GM12878 (cell line): ENCODE measurements around the gene ERICH4. TPM values are rescaled to one million over a fixed set of nuclear protein-coding genes. Genes with fewer than 3 reads are reported as not detected.

ENCODE experiments used
- ATAC-seq: fragments of 200-7000 bp; cut with Tn5 transposase; 3 replicates; pipeline ENCODE4 v1.9.1; 2020; ENCODE audit warnings: mild to moderate bottlenecking, moderate library complexity
- BruUV-seq: library from RNA; stranded (reverse); fragments of 400-500 nt; replicated peaks from 2 replicates; lab custom pipeline; 2021; lab: Mats Ljungman, UMichigan
- CTCF ChIA-PET: fragments of 300-600 bp; sonication (Branson Sonifier 250); formaldehyde crosslinking; extraction: SDS; loops from one replicate; lab custom pipeline; 2021; ENCODE audit warnings: inconsistent platforms; lab: Yijun Ruan, JAX
- POLR2A ChIA-PET: fragments of 350-600 bp; formaldehyde crosslinking; extraction: SDS; loops from one replicate; lab custom pipeline; 2021; ENCODE audit warnings: inconsistent platforms; lab: Charles Lee
- RAD21 ChIA-PET: fragments of 300-600 bp; sonication (Branson Sonifier 250); formaldehyde crosslinking; loops from one replicate; lab custom pipeline; 2023; ENCODE audit warnings: antibody characterized with exemption; ENCODE audit not compliant: unreplicated experiment; lab: Charles Lee
- SMC1A ChIA-PET: fragments of 300-600 bp; sonication (Branson Sonifier 250); formaldehyde crosslinking; loops from one replicate; lab custom pipeline; 2023; ENCODE audit not compliant: unreplicated experiment, uncharacterized antibody; lab: Charles Lee
- DNase-seq: peaks from one replicate; pipeline ENCODE4 v3.0.0-alpha.2; 2011; ENCODE audit warnings: low read depth, low spot score
- FAIRE-seq: peaks from 3 replicates; lab custom pipeline; 2011; peaks lifted over from hg19 to GRCh38; lab: Jason Lieb, UNC
- H2AFZ ChIP-seq: 2 replicates; pipeline ENCODE4 v1.6.0; 2011; ENCODE audit warnings: low read depth, low read length, control low read depth; ENCODE audit not compliant: control insufficient read depth
- H3K27ac ChIP-seq: 2 replicates; pipeline ENCODE4 v1.5.1; 2011; ENCODE audit warnings: control low read depth; ENCODE audit not compliant: control insufficient read depth, insufficient read depth
- H3K27me3 ChIP-seq, 2 experiments: replicated peaks in 1 of 2; 2 replicates each; pipeline versions ENCODE4 v1.6.0 to v1.6.1; 2011; ENCODE audit warnings: low read length in 1 of 2; ENCODE audit not compliant: control insufficient read depth in 2 of 2, insufficient read depth in 2 of 2
- H3K36me3 ChIP-seq, 2 experiments: 2 replicates each; pipeline ENCODE4 v1.5.1; 2011; ENCODE audit warnings: low read length in 1 of 2; ENCODE audit not compliant: control insufficient read depth in 2 of 2, insufficient read depth in 2 of 2
- H3K4me1 ChIP-seq: 2 replicates; pipeline ENCODE4 v1.6.1; 2011; ENCODE audit warnings: mild to moderate bottlenecking, low read length, moderate library complexity, mixed read lengths; ENCODE audit not compliant: control insufficient read depth, insufficient read depth
- H3K4me2 ChIP-seq: 2 replicates; pipeline ENCODE4 v1.6.0; 2011; ENCODE audit warnings: control low read depth; ENCODE audit not compliant: control insufficient read depth, insufficient read depth
- H3K4me3 ChIP-seq: fragments of 200-600 bp; sonication (generic); 2 replicates; pipeline ENCODE4 v1.5.1; 2016
- H3K79me2 ChIP-seq: 2 replicates; pipeline ENCODE4 v1.6.0; 2011; ENCODE audit warnings: low read length; ENCODE audit not compliant: control insufficient read depth, insufficient read depth
- H3K9ac ChIP-seq: 2 replicates; pipeline ENCODE4 v1.8.0; 2011; ENCODE audit warnings: low read length, control low read depth, mixed read lengths; ENCODE audit not compliant: control insufficient read depth, insufficient read depth
- H3K9me3 ChIP-seq: replicated peaks from 3 replicates; pipeline ENCODE4 v1.5.1; 2011; ENCODE audit warnings: mild to moderate bottlenecking, low read length; ENCODE audit not compliant: control insufficient read depth, insufficient read depth
- H4K20me1 ChIP-seq: 2 replicates; pipeline ENCODE4 v1.6.0; 2011; ENCODE audit not compliant: control insufficient read depth, insufficient read depth
- BHLHE40 ChIP-seq, 2 experiments: fragments of 450-650 bp in 1 of 2; IDR thresholded peaks; 2 replicates each; pipeline ENCODE4 v1.6.1; 2011 to 2017; ENCODE audit warnings: low read depth in 2 of 2, borderline replicate concordance in 1 of 2, improper control_type of control experiment in 1 of 2, low read length in 1 of 2, mild to moderate bottlenecking in 1 of 2
- FOXK2 ChIP-seq: fragments of 450-650 bp; IDR thresholded peaks from 2 replicates; pipeline ENCODE4 v1.6.1; 2017; ENCODE audit warnings: mild to moderate bottlenecking, moderate library complexity
- GATAD2B ChIP-seq: fragments of 450-650 bp; conservative IDR thresholded peaks from 2 replicates; pipeline ENCODE4 v1.6.1; 2017; ENCODE audit warnings: low read depth, mild to moderate bottlenecking, moderate library complexity
- LARP7 ChIP-seq: fragments of 450-650 bp; IDR thresholded peaks from 2 replicates; pipeline ENCODE4 v1.6.1; 2017; ENCODE audit warnings: mild to moderate bottlenecking
- MTA2 ChIP-seq: fragments of 450-650 bp; IDR thresholded peaks from 2 replicates; pipeline ENCODE4 v1.6.1; 2016; ENCODE audit warnings: low read depth, mild to moderate bottlenecking, moderate library complexity
- NR2C1 ChIP-seq: fragments of 450-650 bp; IDR thresholded peaks from 2 replicates; pipeline ENCODE4 v1.6.1; 2017; ENCODE audit warnings: antibody characterized with exemption, mild to moderate bottlenecking, moderate library complexity
- NRF1 ChIP-seq: conservative IDR thresholded peaks from 2 replicates; pipeline ENCODE4 v1.6.1; 2011; ENCODE audit warnings: mild to moderate bottlenecking, low read depth, low read length, improper control_type of control experiment
- RAD51 ChIP-seq: fragments of 450-650 bp; IDR thresholded peaks from 2 replicates; pipeline ENCODE4 v1.6.1; 2016; ENCODE audit warnings: moderate library complexity, mild to moderate bottlenecking, inconsistent platforms
- RBBP5 ChIP-seq: fragments of 200-600 bp; sonication (generic); conservative IDR thresholded peaks from 2 replicates; pipeline ENCODE4 v1.6.1; 2016
- YY1 ChIP-seq: IDR thresholded peaks from 2 replicates; pipeline ENCODE4 v1.6.1; 2011; ENCODE audit warnings: low read depth, mild to moderate bottlenecking, low read length
- ZNF24 ChIP-seq: fragments of 450-650 bp; IDR thresholded peaks from 2 replicates; pipeline ENCODE4 v1.6.1; 2017; ENCODE audit warnings: antibody characterized with exemption, mild to moderate bottlenecking
- WGBS: methylation state at CpG from one replicate; pipeline ENCODE4 v1.1.6; 2016; ENCODE audit warnings: low lambda C conversion rate; ENCODE audit not compliant: insufficient replicate concordance, insufficient coverage; ENCODE audit errors: missing lambda C conversion rate; 5-methylcytosine and 5-hydroxymethylcytosine counted together
- in situ Hi-C: fragments of 300-500 bp; cut with MboI; formaldehyde crosslinking; loops from 9 replicates; pipeline ENCODE4 v1.14.3; 2018; ENCODE audit warnings: mixed read lengths
- intact Hi-C: fragments of 100-400 bp; cut with micrococcal nuclease; formaldehyde crosslinking; loops from one replicate; pipeline ENCODE4 v1.14.2; 2022; ENCODE audit not compliant: unreplicated experiment
- polyA plus RNA-seq, 11 experiments: library from polyadenylated mRNA; depleted of rRNA in 4 of 11; unstranded in 6 of 11; stranded (reverse) in 5 of 11; fragments of >200 nt; fragmentation: Nextera tagmentation in 4 of 11; fragmentation: Illumina TruSeq in 1 of 11; extraction: Ambion mirVana in 4 of 11; extraction: Trizol in 1 of 11; gene quantifications; 1 replicate in 1 of 11; 2 replicates in 10 of 11; pipeline versions ENCODE4 v1.2.1 to v1.2.3, GENCODE V29; 2011 to 2016; ENCODE audit warnings: inconsistent platforms in 2 of 11, missing spikeins in 2 of 11, low read depth in 1 of 11
- total RNA-seq, 4 experiments: library from RNA; depleted of rRNA in 3 of 4; stranded (reverse); fragments of >200 nt in 3 of 4; fragmentation: Illumina TruSeq in 1 of 4; extraction: Trizol in 1 of 4; gene quantifications; 2 replicates each; pipeline versions ENCODE4 v1.2.1 to v1.2.3, GENCODE V29; 2013 to 2021
- TF ChIP-seq, protein P1 (sequence below): fragments of 450-650 bp; IDR thresholded peaks from 2 replicates; pipeline ENCODE4 v1.6.1; 2017; ENCODE audit warnings: antibody characterized with exemption, mild to moderate bottlenecking, moderate library complexity

The ERICH4 gene
- total and polyA plus RNA-seq, 10 of the 15 experiments (the other 5 are each of a cell fraction or from before 2014, with no cell fraction given), result not detected

DNA sequence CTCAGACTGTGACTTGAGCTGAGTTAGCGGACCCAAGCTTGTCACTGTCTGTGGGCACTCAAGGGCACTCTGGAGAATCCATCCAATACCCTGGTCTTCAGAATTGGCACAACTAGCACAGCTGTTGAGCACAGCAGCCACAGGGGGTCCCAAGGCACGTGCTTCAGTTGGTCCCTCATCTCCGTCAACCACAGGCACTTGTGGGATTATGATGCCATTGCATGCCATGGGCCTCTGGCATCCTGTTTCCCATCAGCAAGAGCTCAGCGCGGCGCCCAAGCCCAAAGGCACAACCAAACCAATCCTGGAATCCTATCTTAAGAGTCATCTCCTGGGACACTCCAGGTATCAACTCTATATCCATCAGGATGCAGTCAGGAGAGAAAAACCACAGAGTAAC, 12.0 kb upstream of the ERICH4 start:
- Histone ChIP-seq H4K20me1 (no peaks in the 10 kb centered on the region; the same call in 1 of the 2 replicates), H3K9ac (no peak overlapping the region), H3K4me1 (peaks cover 9% of the 10 kb centered on the region), H3K9me3 (no peaks in the 10 kb centered on the region), H2AFZ (no peak overlapping the region), H3K27me3 (no peaks in the 10 kb centered on the region), H3K4me3 (no peak overlapping the region), H3K27ac (no peak overlapping the region), H3K36me3 (peaks cover 9 to 16% of the 10 kb centered on the region in 2 experiments), H3K4me2 (no peak overlapping the region), H3K79me2 (no peaks in the 10 kb centered on the region; the same call in 1 of the 2 replicates)
- intact Hi-C loops (no loop called here), in situ Hi-C loops (no loop called here)
- WGBS, result 100% methylated on average over 6 of the region's 6 CpGs
- ChIA-PET POLR2A (no interaction called here), RAD21 (no interaction called here), CTCF (interaction anchor here (0.6 to 1.7 kb wide), 7 partner anchors 8 to 139 kb away, joined by 3 to 7 read pairs (median 3); partner anchors contain the start of genes B9D2 and DMAC2), SMC1A (interaction anchor here (1.0 kb wide), 1 partner anchor 32 kb away, joined by 4 read pairs; no protein-coding TSS in a partner anchor)
- no peak for FAIRE-seq
- DNase-seq, result no peak
- TF ChIP-seq FOXK2, result no peak
- TF ChIP-seq MTA2, result no peak
- no peak for TF ChIP-seq NRF1
- TF ChIP-seq NR2C1, result no peak
- no peak for TF ChIP-seq GATAD2B
- no peak for TF ChIP-seq BHLHE40 (IDR thresholded peaks at IDR 0.05; ENCODE audit: borderline replicate concordance in 1 of 2, low read depth in 2 of 2, low read length in 1 of 2)
- no peak for TF ChIP-seq RBBP5
- TF ChIP-seq LARP7, result no peak
- TF ChIP-seq ZNF24, result no peak
- no peak for TF ChIP-seq RAD51
- TF ChIP-seq YY1, result no peak
- TF ChIP-seq, protein P1, sequence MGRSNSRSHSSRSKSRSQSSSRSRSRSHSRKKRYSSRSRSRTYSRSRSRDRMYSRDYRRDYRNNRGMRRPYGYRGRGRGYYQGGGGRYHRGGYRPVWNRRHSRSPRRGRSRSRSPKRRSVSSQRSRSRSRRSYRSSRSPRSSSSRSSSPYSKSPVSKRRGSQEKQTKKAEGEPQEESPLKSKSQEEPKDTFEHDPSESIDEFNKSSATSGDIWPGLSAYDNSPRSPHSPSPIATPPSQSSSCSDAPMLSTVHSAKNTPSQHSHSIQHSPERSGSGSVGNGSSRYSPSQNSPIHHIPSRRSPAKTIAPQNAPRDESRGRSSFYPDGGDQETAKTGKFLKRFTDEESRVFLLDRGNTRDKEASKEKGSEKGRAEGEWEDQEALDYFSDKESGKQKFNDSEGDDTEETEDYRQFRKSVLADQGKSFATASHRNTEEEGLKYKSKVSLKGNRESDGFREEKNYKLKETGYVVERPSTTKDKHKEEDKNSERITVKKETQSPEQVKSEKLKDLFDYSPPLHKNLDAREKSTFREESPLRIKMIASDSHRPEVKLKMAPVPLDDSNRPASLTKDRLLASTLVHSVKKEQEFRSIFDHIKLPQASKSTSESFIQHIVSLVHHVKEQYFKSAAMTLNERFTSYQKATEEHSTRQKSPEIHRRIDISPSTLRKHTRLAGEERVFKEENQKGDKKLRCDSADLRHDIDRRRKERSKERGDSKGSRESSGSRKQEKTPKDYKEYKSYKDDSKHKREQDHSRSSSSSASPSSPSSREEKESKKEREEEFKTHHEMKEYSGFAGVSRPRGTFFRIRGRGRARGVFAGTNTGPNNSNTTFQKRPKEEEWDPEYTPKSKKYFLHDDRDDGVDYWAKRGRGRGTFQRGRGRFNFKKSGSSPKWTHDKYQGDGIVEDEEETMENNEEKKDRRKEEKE, result no peak
- no peak for ATAC-seq
- no TSS peak for BruUV-seq
